Measurements from ENCODE around the gene SERTAD2. TPM values are rescaled to one million over a fixed set of nuclear protein-coding genes. Genes with fewer than 3 reads are reported as not detected.

Gene SERTAD2
- polyA plus RNA-seq, 3 donors = 3.9 to 17.3 (median 8.9) TPM

DNA sequence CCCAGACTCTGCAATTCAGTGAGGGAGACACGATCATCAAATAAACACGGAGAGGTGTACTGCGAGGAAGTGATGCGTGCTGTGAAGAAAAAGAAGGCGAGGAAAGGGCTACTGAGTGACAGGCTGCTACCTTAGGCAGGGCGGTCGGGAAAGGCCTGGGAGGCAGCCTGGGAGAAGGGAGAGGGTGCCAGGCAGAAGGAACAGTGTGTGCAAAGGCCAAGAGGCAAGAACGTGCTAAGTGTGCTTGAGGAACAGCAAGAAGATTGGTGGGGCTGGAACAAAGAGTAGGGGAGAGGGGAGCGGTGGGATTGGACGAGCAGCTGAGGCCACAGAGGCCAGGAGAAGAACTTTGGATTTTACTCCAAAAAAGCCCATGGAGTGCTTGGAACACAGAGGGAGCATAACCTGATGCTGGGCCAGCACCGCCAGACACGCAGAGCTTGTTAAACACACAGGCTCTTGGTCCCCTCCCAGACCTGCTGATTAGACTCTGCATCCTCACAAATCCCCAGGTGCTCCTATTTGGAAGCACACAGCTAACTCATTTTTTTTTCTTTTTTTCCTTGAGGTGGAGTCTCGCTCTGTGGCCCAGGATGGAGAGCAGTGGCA lies 30.4 kb downstream of the SERTAD2 start:
- no peak overlapping the region for H3K27ac ChIP-seq (ENCODE audit: low read depth, low read length)
- WGBS, 3 donors = 81 to 87% (median 84%) methylated on average over 13 of the region's 13 CpGs

DNA sequence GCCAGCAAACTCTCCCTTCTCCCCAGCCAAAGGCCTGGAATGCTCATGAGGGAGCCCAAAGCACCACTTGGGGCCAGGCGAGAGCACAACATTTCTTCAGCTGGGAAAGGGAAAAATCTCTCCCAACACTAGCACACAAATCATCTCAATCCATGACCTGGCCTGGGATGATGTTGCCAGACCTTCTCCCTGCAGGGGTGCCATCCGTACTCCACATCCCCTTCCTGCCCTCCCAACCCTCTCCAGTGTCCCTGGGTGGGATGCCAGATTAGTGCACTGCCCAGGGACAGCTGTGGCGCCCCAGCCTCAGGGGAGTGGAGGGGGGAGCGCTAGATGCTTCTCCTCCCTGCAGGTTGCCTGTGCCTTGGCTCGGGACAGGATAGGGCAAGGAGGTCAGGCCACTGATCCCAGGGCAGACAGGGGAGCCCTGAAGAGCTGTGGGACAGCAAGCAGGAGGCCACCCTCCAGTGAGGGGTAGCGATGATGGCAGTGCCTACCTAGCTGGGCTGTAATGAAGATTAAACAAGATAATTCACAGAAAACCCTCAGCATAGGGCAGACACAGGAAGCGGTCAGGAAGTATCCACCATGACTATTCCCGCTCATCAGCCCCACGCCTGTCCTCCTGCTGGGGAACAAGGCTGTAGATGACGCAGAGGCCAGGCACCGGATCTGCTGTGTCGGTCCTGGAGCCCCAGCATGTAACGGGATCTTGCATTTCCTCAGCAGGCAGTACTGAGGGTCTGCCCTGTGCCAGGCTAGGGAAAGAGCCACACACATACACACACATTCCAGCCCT lies 31.1 kb downstream of the SERTAD2 start:
- 77 to 88% (median 87%) methylated on average over 13 of the region's 13 CpGs for WGBS, 3 donors
- no peak overlapping the region for H3K27ac ChIP-seq (ENCODE audit: low read depth, low read length)

DNA sequence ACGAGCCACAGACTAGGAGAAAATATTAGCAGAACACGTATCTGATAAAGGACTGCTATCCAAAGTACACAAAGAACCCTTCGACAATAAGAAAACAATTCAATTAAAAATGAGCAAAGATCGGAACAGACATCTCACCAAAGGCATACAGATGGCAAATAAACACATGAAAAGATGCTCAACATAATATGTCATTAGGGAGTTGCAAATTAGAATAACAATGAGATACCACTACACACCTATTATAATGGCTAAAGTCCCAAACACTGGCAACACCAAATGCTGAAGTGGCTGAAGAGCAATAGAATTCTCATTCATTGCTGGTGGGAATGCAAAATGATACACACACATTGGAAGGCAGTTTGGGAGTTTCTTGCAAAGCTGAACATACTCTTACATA lies 33.1 kb downstream of the SERTAD2 start:
- WGBS, 3 donors = 54 to 92% (median 89%) methylated on average over 4 of the region's 4 CpGs
- no peak overlapping the region for H3K27ac ChIP-seq (ENCODE audit: low read depth, low read length)

DNA sequence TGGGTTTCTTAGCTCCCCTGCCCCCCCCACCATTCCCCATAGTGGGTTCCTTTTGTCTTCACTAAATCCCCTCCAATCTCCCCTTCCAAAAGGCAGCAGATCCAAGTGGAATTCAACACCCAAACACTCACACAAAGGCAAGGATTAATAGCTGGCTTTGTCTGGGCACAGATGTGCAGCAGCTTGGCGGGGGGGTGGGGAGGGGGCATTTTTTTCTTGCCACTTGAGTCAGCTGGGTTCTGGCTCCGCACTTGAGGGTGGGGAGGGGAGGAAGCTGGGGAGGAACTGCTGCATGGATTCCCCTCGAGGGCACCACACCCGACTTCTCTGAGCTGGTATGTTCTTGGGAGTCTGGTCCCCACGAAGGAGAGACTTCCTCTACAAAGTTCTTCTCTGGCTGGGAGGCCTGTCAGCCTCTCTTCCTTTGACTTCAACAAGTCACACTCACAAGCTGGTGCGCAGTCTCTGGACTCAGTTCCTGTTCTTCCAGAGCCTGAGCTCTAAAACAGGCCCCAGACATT lies 36.0 kb downstream of the SERTAD2 start:
- no peak overlapping the region for H3K27ac ChIP-seq (ENCODE audit: low read depth, low read length)
- 35 to 71% (median 56%) methylated on average over 6 of the region's 6 CpGs for WGBS, 3 donors

DNA sequence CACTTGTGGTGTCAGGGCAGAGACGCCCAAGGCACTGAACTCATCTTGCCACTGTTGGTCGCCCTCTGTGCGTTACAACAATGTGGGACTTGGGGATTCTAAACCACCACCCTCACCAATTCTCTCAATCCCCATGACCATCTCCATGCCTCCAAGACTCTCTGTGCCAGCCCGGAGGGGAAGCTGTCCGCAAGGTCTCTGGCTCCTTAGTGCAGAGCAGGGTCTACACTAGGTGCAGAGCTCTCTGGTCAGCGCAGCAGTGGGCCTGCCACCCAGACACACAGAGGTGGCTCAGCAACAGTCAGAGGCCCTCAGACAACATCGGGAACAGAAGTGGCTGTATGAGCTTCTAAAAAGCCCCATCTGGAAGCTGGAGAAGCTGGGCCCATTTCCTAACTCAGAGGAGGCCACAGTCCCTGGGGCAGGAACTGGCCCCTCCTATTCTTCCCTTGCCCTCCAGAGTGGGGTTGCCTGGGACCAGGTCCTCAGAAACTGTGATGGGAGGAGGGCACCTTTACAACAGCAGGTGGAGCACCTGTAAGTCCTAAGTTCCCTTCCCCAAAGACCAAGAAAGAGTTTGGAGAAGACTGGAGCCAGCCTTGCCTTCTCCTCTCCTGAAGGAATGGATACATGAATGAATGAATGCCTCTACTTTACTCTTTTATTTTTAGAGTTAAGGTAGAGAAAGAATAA lies 37.7 kb downstream of the SERTAD2 start:
- WGBS, 3 donors = 96 to 99% (median 97%) methylated on average over 7 of the region's 7 CpGs
- H3K27ac ChIP-seq (ENCODE audit: low read depth, low read length) = no peak overlapping the region

DNA sequence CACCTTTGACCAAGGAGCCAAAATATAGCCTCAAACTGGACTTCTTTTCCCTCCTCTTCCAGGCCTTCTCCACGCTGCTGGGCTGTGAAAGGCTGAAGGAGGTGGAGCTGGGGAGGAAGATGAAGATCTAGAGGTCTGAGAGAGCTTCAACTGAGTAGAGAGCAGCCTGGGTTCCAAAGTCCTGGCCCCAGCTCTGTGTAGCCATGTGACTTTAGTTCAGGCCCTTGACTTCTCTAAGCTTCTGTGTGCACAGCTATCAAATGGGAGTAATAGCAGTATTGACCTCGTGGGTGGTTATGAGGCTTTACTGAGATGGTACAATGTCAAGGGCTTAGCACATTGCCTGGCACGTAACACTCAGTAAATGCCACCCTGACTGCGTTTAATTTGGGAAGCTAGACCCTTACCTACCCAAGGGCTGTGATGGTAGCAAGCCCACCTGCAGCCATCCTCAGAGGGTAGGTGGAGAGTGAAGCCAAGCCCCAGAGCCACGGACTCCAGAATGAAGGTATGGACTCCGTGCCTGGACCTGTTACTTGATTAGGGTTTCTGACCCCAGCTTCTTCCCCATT lies 38.4 kb downstream of the SERTAD2 start:
- H3K27ac ChIP-seq (ENCODE audit: low read depth, low read length) = no peak overlapping the region
- WGBS, 3 donors = 94 to 95% (median 95%) methylated on average over 6 of the region's 6 CpGs

DNA sequence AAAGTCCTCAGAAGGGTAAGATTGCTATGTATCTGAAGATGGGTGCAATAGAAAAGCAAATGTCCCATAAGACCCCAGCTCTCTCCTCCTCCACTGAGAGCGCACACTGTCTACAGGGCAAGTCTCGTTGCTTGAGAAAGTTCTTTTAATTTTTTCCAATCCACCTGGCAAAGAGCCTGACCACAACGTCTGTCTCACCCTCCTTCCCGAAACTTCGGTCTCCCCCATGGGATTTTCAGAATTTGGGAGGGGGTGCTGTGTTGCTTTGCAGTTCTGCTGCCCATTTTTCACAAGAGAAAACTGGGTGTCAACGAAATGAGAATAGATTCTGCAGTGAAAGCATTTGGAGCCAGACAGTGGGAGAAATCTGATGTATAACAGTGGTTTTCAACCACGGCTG lies 40.4 kb downstream of the SERTAD2 start:
- H3K27ac ChIP-seq (ENCODE audit: low read depth, low read length) = no peak overlapping the region
- 52 to 81% (median 55%) methylated on average over 7 of the region's 7 CpGs for WGBS, 3 donors

DNA sequence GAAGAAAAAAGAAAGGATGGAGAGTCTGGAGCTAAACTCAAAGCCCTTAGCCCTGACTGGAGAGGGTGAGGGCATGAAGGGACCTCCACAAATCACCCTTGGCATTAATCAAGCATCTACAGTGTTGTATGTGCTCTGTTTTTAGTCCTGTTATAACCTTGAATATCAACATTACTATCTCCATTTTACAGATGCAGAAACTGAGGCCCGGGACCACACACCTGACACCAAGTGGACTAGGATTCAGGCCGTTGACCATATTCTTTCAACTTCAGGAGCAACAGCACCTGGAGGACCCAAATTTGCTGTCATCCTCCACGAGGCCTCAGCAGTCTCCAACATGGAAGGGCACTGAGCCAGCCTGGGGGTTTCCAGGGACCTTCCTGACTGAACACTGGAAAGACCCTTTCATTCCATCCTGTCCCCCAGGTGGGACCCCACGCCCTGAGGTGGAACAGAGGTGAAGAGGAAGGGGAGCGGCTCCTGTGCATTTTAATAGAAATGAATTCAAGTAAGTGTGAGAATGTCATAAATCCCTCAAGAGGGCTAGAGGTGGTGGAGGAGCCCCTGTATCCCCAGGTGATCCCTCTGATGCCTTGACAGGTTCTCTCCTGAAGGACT lies 41.0 kb downstream of the SERTAD2 start:
- no peak overlapping the region for H3K27ac ChIP-seq (ENCODE audit: low read depth, low read length)
- WGBS, 3 donors = 86 to 92% (median 89%) methylated on average over 5 of the region's 5 CpGs

DNA sequence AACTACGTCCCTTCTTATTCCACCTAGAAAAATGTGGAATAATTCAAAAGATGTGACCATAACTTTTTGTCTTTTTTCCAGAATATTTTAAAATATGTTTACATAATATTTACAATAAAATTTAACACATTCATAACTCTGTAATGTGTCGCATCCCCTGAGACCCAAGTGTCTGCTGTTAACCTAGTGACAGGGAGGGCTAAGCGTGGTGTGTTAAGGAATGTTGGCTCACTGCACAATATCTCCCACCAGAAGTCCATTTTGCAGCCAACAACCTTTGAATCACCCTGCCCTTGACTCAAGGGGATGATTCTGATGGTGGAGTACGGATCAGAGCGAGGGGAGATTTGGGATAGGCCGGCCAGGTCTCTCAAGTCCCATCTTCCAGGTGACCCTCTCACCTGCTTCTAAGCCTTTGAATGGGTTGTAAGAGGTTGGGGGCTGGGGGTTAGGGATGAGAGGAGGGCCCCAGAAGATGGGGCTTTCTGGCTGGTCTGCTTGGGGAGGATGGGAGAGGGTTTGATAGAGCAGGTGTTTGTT lies 43.3 kb downstream of the SERTAD2 start:
- WGBS, 3 donors = 93 to 97% (median 95%) methylated on average over 6 of the region's 6 CpGs
- no peak overlapping the region for H3K27ac ChIP-seq (ENCODE audit: low read depth, low read length)

DNA sequence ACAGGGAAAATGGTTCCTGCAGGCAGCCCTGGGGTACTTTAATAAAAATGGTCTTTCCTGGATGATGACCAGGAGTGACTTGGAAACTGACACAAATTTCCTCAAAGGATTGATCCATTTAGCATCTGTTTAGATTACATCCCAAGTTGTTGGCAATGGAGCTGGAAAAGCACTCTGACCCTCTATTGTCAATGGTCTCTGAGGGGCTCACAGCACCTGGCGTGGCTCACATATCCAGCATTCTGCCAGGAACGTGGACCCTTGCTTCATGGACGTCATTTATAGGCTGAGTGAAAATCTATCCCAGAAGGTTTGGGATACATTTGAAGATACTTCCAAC lies 43.8 kb downstream of the SERTAD2 start:
- no peak overlapping the region for H3K27ac ChIP-seq (ENCODE audit: low read depth, low read length)
- WGBS, 3 donors = 59 to 72% (median 71%) methylated on average over 3 of the region's 3 CpGs

DNA sequence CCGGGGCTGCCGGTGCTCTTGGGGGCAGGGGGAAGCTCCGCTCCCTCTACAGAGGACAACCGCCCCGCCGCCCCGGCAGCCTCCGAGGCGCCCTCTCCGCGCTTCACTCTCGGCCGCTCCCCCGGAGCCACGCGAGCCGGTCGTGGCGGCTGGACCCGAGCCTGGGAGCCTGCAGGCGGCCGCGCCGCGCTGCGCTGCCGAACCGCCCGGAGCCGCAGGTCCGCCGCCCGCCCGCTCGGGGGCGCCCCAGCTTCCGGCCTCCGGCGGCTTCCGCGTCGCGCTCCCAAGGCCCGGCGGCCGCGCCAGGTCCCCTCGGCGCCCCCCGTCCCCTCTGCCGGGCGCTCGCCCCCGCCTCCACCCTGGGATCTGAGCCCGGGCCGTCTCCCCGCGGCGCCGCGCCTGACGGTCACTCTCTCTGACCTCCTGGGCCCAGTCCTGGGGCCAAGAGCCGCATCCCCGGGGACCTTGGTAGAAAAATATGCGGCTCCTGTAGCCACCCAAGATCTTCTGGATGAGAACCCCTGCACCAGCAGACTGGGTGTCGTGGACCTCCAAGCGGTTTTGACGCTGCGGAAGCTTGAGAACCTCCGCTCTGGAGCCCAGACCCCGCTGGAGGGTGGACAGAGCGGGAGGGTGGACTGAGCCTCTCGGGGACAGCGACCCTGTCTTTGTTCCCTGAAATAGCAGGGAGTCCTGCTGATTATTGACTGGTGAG lies 44.3 kb downstream of the SERTAD2 start:
- H3K27ac ChIP-seq (ENCODE audit: low read depth, low read length) = no peak overlapping the region
- WGBS, 3 donors = 5% methylated on average over 46 to 74 of the region's 74 CpGs

DNA sequence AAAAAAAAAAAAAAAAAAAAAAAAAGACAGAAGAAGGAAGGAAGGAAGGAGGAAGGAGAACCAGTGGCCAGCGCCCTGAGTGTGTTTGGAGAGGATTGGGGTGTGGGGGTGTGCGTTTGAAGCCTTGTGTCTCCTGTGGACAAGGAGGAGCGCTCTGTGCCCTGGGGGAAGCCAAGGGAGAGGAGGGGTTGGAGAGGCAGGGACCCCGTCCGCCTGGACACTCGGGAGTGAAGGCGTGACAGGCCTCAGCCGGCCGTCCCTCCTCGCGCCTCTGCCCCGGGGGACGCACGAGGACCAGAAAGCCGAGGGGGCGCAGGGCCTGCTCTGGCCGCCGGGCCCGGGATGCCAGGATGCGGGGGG lies 44.9 kb downstream of the SERTAD2 start:
- 12 to 34% (median 12%) methylated on average over 14 to 20 of the region's 20 CpGs for WGBS, 3 donors
- H3K27ac ChIP-seq (ENCODE audit: low read depth, low read length) = no peak overlapping the region

DNA sequence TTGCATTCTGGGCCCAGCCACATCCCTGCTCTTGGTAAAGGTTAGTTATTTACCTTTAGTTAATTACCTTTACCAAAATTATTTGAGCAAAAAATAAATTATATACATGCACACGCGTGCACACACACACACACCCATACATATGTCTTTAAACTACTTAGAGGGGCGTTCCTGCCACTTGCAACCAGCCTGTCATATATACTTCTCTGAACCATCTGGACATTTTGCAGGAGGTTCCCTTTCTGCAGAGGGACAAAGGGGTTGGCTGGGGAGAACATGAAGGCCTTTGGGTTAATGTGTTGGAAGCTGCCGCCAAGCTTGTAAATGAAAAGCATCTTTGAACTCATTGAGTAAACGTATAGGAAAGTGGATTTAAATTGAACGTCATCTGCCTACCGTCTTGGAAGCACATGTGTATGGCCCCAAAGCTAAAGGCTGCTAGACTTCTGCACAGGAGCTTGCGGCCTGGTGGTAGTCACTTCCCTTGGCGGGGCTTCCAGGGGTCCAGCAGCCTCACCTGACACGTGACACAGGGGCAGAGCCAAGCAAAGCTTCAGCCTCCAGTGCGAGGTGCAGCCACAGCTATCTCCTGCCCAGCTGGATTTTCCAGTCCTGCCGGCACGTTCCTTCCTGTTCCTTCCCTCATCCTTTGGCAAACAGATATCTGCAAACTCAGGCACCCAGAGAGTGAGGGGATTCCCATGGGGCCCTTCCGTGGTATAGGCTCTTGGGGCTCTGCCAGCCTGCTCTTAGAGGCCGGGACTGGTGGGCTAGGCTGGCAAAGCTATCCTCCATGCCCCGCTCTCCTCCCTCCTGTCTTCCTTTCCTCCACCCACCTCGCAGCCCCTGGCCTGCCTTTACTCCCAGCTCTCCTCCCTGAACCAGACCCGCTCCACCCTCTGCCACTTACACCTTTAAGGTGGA lies 46.1 kb downstream of the SERTAD2 start:
- 59 to 69% (median 67%) methylated on average over 18 of the region's 18 CpGs for WGBS, 3 donors
- H3K27ac ChIP-seq (ENCODE audit: low read depth, low read length) = no peak overlapping the region

DNA sequence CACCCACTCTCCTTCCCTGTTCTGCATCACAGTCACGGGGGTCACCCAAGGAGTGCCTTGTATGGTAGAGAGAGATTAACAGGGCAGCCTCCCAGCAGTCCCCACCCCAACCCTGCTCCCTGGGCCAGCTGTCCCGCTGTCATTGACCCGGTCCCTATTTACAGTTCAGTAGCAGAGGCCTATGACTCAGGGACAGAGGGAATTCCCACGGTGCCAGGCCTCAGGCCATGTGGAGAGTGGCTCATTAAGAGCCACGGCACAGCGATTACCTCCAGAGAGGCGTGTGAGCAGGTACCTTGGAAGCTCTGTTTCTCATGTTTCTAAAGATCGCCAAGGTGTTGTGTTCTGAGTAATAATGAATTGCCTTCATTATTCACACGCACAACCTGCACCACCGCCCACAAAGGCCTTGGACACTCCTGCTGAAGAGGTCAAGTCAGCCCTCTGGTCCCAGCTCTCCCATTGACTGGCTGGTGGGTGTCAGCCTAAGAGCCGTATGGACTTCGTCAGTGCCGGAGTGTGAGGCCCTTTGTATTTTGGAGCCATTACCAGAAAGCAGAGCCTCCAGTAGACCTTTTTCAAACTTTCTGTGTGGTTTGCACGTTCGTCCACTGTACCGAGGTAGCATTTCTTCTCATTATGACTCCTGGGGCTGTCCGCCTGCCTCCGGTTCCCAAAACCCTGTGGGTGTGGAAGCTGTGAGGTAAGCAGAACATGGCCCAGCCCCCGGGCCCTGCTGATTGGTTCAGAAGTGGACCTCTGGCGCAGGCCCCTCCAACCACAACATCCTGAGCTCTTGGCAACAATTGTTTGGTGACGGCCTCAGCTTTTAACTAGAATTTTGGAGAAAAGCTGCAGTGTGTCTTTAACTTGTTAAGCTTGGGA lies 47.0 kb downstream of the SERTAD2 start:
- no peak overlapping the region for H3K27ac ChIP-seq (ENCODE audit: low read depth, low read length)
- 45 to 68% (median 50%) methylated on average over 21 of the region's 21 CpGs for WGBS, 3 donors

DNA sequence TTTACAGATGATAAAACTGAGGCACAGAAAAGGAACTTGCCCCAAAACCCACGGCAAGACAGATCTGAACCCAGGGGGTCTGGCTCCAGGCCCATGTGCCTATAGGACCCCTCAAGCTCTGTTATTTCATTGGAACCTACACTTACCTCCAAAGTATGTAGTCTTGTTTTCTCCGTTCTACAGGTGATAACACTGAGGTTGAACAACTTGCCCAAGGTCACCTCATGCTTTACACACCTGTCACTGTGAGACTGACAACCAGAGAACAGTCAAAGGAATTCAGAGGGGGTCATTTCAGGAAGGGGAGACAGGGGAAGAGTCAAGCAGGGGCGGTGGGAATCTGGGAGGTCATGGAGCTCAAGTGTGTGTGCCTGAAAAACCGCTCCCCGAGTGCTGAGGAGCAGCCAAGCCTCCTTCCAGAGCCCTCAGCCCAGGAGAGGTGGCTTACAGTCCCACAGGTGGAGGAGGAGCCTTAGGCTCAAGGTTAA lies 47.7 kb downstream of the SERTAD2 start:
- no peak overlapping the region for H3K27ac ChIP-seq (ENCODE audit: low read depth, low read length)
- 60 to 95% (median 88%) methylated on average over 5 of the region's 5 CpGs for WGBS, 3 donors

DNA sequence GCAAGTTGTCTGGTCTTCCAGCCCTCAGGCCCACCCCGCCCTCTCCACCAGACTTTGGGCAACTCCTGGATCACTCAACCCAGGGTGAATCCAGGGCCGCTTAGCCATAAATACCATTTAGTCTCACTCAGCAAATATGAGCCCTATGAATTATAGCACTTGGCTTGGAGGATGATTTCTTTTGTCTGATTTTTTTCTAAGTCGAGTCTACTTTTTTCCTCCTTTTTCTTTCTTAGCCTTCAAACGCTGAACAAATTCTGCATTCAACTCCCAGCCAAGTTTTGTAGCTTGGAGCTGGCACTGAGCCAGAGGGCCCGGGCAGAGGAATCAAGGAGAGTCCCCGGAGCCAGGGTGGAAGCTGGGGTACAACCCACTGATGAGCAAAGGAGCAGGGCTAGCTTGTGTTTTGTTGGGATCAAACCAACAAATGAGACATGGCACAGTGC lies 48.7 kb downstream of the SERTAD2 start:
- no peak overlapping the region for H3K27ac ChIP-seq (ENCODE audit: low read depth, low read length)
- WGBS, 3 donors = 41 to 56% (median 45%) methylated on average over 6 of the region's 6 CpGs
